Measurements from ENCODE around the gene TNK2. TPM values are rescaled to one million over a fixed set of nuclear protein-coding genes. Genes with fewer than 3 reads are reported as not detected.
"Not testable (repeated sequence)": the region's sequence is repeated elsewhere in the genome, so short reads cannot be mapped to it uniquely, and the experiment has no call there.

The TNK2 gene
- total RNA-seq (2021): 18.2 and 24.4 TPM in 2 replicates
- percentile 45 among the genes with signal in this experiment for Bru-seq, nascent RNA
- percentile 54 among the genes with signal in this experiment for BruChase-seq, experiment 1, labeled RNA remaining after a 2-hour chase
- percentile 69 among the genes with signal in this experiment for BruChase-seq, experiment 2, labeled RNA remaining after a 6-hour chase
- long read RNA-seq, partial matches to known transcripts: 1 of 7 reads
- long read RNA-seq, other reads (novel, unspliced or antisense): 6 of 7 reads

DNA sequence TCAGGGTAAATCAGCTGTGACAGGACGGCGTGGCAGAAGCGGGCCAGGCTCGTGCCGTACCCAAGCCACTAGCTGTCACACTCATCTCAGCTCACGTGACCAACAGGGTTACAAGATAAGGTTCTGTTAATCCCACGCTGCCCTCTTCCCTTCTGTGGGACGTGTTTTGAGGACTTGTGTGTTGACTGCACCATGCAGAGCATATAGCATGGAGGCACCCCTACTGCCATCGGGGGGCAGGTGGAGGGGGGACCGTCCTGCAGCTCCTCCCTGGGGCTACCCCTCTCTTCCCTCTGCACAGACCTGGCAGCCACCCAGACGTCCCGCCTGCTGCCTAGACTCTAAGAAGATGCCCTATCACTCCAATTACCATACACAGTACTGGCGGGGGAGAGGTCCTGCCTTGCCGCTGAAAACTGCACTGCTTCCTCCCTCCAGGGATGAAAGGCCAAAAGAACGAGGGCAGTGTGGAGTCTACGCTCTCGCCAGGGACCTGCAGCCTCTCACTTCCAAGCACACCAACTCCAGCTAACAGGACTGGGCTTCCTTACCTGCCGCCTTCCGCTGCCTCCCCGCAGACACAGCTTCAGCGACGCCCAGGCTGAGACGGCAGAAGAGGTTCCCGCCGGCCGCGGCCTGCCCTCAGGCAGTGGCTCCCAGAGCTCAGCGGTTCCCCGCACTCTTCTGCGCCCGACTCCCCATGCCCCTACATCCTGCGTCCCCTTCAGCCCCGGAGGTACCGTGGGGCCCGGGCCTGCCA lies at the start of gene TNK2:
TNK2 (minus strand) TSS at position 618 of the 760 bp plus-strand sequence. CDS start 19,963 bp downstream, outside the sequence.
- ChIA-PET CTCF (interaction anchor here (1.2 kb wide), 1 partner anchor 13 kb away, joined by 5 read pairs; no protein-coding TSS in a partner anchor), POLR2A (ENCODE audit: low non-redundant PET) (no interaction called here)
- peaks cover 27% of the 10 kb centered on the region for H3K4me1 ChIP-seq (ENCODE audit: insufficient read depth, low read length, poor library complexity, severe bottlenecking)
- peak; percentile 86 for DNase-seq (ENCODE audit: low spot score)
- no peak within 1 kb of the TSS for H3K27ac ChIP-seq (ENCODE audit: low read depth, low read length, poor library complexity, severe bottlenecking)
- no TSS peak for BruUV-seq (replicated peaks)
- H3K36me3 ChIP-seq (ENCODE audit: insufficient read depth, low read length, poor library complexity, severe bottlenecking): no peaks in the 10 kb centered on the region
- TF ChIP-seq EZH2 (IDR thresholded peaks at IDR 0.05; ENCODE audit: borderline replicate concordance, low read depth, low read length, poor library complexity, severe bottlenecking): no peak
- no peak for TF ChIP-seq CTCF (conservative IDR thresholded peaks at IDR 0.05; ENCODE audit: low read depth, low read length)
- no peaks in the 10 kb centered on the region for H3K27me3 ChIP-seq (replicated peaks; ENCODE audit: insufficient read depth, low read depth, low read length, poor library complexity)
- H3K4me3 ChIP-seq (ENCODE audit: low read depth, low read length, poor library complexity, severe bottlenecking): peak within 1 kb of the TSS; percentile 62
- no peaks in the 10 kb centered on the region for H3K9me3 ChIP-seq (ENCODE audit: low read depth, low read length, poor library complexity, severe bottlenecking)
- intact Hi-C loops (cut with micrococcal nuclease; ENCODE audit: unreplicated experiment): no loop called here

GRCh38 chr3:195956577-195956976 lies 48.2 kb upstream of the TNK2 start:
- no peak for DNase-seq (ENCODE audit: low spot score)
- ChIA-PET POLR2A (ENCODE audit: low non-redundant PET) (no interaction called here), CTCF (no interaction called here)
- TF ChIP-seq CTCF (conservative IDR thresholded peaks at IDR 0.05; ENCODE audit: low read depth, low read length) (no peak), EZH2 (IDR thresholded peaks at IDR 0.05; ENCODE audit: borderline replicate concordance, low read depth, low read length, poor library complexity, severe bottlenecking) (no peak)
- Histone ChIP-seq H3K27me3 (replicated peaks; ENCODE audit: insufficient read depth, low read depth, low read length, poor library complexity) (no peaks in the 10 kb centered on the region), H3K4me1 (ENCODE audit: insufficient read depth, low read length, poor library complexity, severe bottlenecking) (no peaks in the 10 kb centered on the region), H3K9me3 (ENCODE audit: low read depth, low read length, poor library complexity, severe bottlenecking) (no peaks in the 10 kb centered on the region), H3K4me3 (ENCODE audit: low read depth, low read length, poor library complexity, severe bottlenecking) (no peak overlapping the region), H3K27ac (ENCODE audit: low read depth, low read length, poor library complexity, severe bottlenecking) (no peak overlapping the region), H3K36me3 (ENCODE audit: insufficient read depth, low read length, poor library complexity, severe bottlenecking) (no peaks in the 10 kb centered on the region)
- BruUV-seq (replicated peaks): no TSS peak
- intact Hi-C loops (cut with micrococcal nuclease; ENCODE audit: unreplicated experiment): no loop called here

- H3K27ac ChIP-seq (ENCODE audit: low read depth, low read length, poor library complexity, severe bottlenecking); H3K9me3 ChIP-seq (ENCODE audit: low read depth, low read length, poor library complexity, severe bottlenecking); POLR2A ChIA-PET (ENCODE audit: low non-redundant PET); BruUV-seq (replicated peaks); H3K4me1 ChIP-seq (ENCODE audit: insufficient read depth, low read length, poor library complexity, severe bottlenecking); DNase-seq (ENCODE audit: low spot score); intact Hi-C loops (cut with micrococcal nuclease; ENCODE audit: unreplicated experiment); H3K36me3 ChIP-seq (ENCODE audit: insufficient read depth, low read length, poor library complexity, severe bottlenecking); H3K27me3 ChIP-seq (replicated peaks; ENCODE audit: insufficient read depth, low read depth, low read length, poor library complexity): not testable (repeated sequence)
- CTCF ChIA-PET: interaction anchor here (0.6 kb wide), 1 partner anchor 41 kb away, joined by 3 read pairs; no protein-coding TSS in a partner anchor
- H3K4me3 ChIP-seq (ENCODE audit: low read depth, low read length, poor library complexity, severe bottlenecking): peak overlapping the region; percentile 23
Measured at GRCh38 chr3:195955416-195955841, 47.1 kb upstream of the TNK2 start.

DNA sequence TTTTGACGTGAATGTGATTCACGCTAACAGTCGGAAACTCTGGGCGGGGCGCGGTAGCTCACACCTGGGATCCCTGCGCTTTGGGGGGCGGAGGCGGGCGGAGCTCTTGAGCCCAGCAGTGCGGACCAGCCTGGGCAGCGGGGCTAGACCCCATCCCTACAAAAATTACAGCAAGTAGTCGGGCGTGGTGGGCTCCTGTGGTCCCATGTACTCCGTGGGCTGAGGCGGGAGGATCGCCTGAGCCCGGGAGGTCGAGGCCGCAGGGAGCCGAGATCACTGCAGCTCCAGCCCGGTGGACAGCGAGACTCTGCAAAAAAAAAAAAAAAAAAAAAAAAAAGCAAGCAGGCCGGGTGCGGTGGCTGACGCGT lies 46.4 kb upstream of the TNK2 start:
- CTCF ChIA-PET; intact Hi-C loops (cut with micrococcal nuclease; ENCODE audit: unreplicated experiment); DNase-seq (ENCODE audit: low spot score); H3K9me3 ChIP-seq (ENCODE audit: low read depth, low read length, poor library complexity, severe bottlenecking); H3K27me3 ChIP-seq (replicated peaks; ENCODE audit: insufficient read depth, low read depth, low read length, poor library complexity); H3K36me3 ChIP-seq (ENCODE audit: insufficient read depth, low read length, poor library complexity, severe bottlenecking); H3K27ac ChIP-seq (ENCODE audit: low read depth, low read length, poor library complexity, severe bottlenecking); POLR2A ChIA-PET (ENCODE audit: low non-redundant PET); H3K4me1 ChIP-seq (ENCODE audit: insufficient read depth, low read length, poor library complexity, severe bottlenecking); BruUV-seq (replicated peaks): not testable (repeated sequence)
- peak overlapping the region; percentile 52 for H3K4me3 ChIP-seq (ENCODE audit: low read depth, low read length, poor library complexity, severe bottlenecking)

DNA sequence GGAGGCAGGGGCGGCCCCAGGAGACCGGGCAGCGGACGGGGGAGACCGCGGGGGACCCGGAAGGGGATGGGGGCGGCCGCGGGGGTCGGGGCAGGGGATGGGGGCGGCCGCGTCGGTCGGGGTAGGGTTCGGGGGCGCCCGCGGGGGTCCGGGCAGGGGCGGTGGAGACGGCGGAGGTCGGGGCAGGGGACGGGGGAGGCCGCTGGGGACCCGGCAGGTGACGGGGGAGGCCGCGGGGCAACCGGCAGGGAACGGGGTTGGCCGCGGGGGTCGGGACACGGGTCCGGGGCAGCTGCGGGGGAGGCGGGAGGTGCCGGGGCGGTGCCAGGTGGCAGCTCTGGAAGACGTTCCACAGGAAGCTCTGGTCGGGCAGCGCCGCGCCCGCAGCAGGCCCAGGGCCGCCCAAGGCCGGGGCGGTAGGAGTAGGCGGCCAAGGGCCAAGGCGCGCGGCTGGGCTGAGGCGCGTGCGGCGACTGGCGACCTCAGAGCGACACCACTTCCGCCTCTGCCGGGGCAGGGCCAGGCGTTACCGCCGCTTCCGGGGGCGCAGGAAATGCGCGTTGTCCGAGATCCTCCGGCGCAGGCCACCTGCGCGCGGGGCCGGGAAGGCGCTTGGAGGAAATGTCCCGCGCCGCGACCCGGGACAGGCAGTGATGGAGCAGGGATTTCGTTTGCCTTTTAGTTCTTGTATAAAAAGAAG lies 45.9 kb upstream of the TNK2 start:
- peak; percentile 73 for DNase-seq (ENCODE audit: low spot score)
- BruUV-seq (replicated peaks); CTCF ChIA-PET; H3K27me3 ChIP-seq (replicated peaks; ENCODE audit: insufficient read depth, low read depth, low read length, poor library complexity); POLR2A ChIA-PET (ENCODE audit: low non-redundant PET); H3K36me3 ChIP-seq (ENCODE audit: insufficient read depth, low read length, poor library complexity, severe bottlenecking); H3K9me3 ChIP-seq (ENCODE audit: low read depth, low read length, poor library complexity, severe bottlenecking); H3K4me1 ChIP-seq (ENCODE audit: insufficient read depth, low read length, poor library complexity, severe bottlenecking); H3K27ac ChIP-seq (ENCODE audit: low read depth, low read length, poor library complexity, severe bottlenecking); intact Hi-C loops (cut with micrococcal nuclease; ENCODE audit: unreplicated experiment): not testable (repeated sequence)
- H3K4me3 ChIP-seq (ENCODE audit: low read depth, low read length, poor library complexity, severe bottlenecking): peak overlapping the region; percentile 52

All from A673 (cell line).